Activated CD8-positive, alpha-beta memory T cell treated with anti-CD3 and anti-CD28 coated beads for 1 hour (primary cell): Measurements from ENCODE around the gene SULF2.

Source experiments
- DNase-seq, 2 donors: peaks; one replicate each; pipeline ENCODE4 v3.0.0-alpha.2; 2020; ENCODE audit warnings: low read depth in 1 of 2; ENCODE audit errors: extremely low read depth in 1 of 2

The SULF2 gene

GRCh38 chr20:47672886-47673670, 112.2 kb downstream of the SULF2 start:
- DNase-seq, result no peak

- no peak for DNase-seq
Observed at GRCh38 chr20:47672166-47672565, 113.1 kb downstream of the SULF2 start.

GRCh38 chr20:47670913-47671312, 114.4 kb downstream of the SULF2 start:
- DNase-seq, result no peak

GRCh38 chr20:47669927-47670890, 115.1 kb downstream of the SULF2 start:
- DNase-seq, result no peak

- DNase-seq, result no peak
Observed at GRCh38 chr20:47669489-47669888, 115.8 kb downstream of the SULF2 start.

GRCh38 chr20:47669152-47669425, 116.2 kb downstream of the SULF2 start:
- no peak for DNase-seq

GRCh38 chr20:47668313-47669151, 116.7 kb downstream of the SULF2 start:
- DNase-seq, result no peak

- no peak for DNase-seq
Observed at GRCh38 chr20:47667531-47668312, 117.6 kb downstream of the SULF2 start.

GRCh38 chr20:47667086-47667485, 118.2 kb downstream of the SULF2 start:
- DNase-seq, result no peak

GRCh38 chr20:47666304-47666703, 119.0 kb downstream of the SULF2 start:
- DNase-seq, result no peak

- no peak for DNase-seq
Observed at GRCh38 chr20:47665221-47665991, 119.9 kb downstream of the SULF2 start.

- no peak for DNase-seq
Observed at GRCh38 chr20:47664744-47665143, 120.5 kb downstream of the SULF2 start.

- no peak for DNase-seq
Observed at GRCh38 chr20:47664068-47664437, 121.2 kb downstream of the SULF2 start.

- DNase-seq, result peak; percentile 13 to 48
Observed at GRCh38 chr20:47663354-47664067, 121.8 kb downstream of the SULF2 start.

- no peak for DNase-seq
Observed at GRCh38 chr20:47662483-47663353, 122.6 kb downstream of the SULF2 start.

GRCh38 chr20:47661714-47662113, 123.6 kb downstream of the SULF2 start:
- no peak for DNase-seq

GRCh38 chr20:47660983-47661700, 124.1 kb downstream of the SULF2 start:
- DNase-seq, result no peak

- DNase-seq, result no peak
Observed at GRCh38 chr20:47660602-47660905, 124.7 kb downstream of the SULF2 start.
